ENCODE results near the gene CBX1. TPM values are rescaled to one million over a fixed set of nuclear protein-coding genes. Genes with fewer than 3 reads are reported as not detected.
A peak's percentile ranks its signal among the peaks of the same experiment; 100 is the strongest.
"Not testable (repeated sequence)": the region's sequence is repeated elsewhere in the genome, so short reads cannot be mapped to it uniquely, and the experiment has no call there.

CBX1 gene
- polyA plus RNA-seq, 1 donor, result 74.7 TPM

- DNase-seq, result no peak
Observed at GRCh38 chr17:48071654-48072053, 29.6 kb downstream of the CBX1 start.

GRCh38 chr17:48070195-48070594, 31.1 kb downstream of the CBX1 start:
- DNase-seq, result no peak

DNA sequence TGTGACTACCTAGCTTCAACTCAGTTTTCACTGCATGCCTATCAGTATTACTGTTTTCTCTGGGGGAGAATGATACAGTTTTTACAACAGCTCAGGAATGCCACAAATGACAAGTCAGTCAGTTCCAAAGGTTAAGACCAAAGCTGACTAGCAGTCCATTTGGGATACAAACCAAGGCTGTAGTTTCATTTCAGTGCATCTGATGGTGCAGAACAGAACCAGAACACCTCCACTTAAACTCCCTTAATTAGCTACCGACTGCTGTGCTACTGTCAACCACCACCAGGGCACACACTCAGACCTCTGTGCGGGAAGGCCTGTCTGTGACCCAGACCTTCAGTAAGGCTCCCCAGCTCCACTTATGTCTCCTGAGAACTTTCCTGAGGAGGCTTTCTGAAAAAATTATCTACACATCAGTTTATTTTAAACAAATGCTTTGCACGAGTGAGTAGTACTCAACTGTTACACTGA, 32.8 kb downstream of the CBX1 start:
- DNase-seq, result no peak

- not testable (repeated sequence) for DNase-seq
Observed at GRCh38 chr17:48067808-48068207, 33.5 kb downstream of the CBX1 start.

- no peak for DNase-seq
Observed at GRCh38 chr17:48067245-48067644, 34.0 kb downstream of the CBX1 start.

DNA sequence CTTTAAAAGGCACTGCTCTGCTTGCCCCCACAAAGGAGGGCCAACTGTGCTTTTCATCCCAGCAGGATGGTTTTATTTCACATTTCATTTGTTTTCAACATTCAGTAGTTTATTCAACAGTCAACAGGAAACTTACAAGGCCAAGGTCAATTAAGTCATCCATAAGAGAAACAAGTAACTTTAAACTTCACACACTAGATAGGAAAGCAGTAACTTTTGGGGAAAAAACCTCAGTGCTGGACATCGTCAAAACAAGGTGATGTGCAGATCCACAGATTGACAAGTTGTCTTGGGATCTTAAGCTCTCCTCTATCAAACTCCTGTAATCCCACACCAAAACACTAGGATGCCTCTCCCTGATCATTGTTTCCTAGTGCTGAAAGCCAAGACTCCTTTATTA, 34.6 kb downstream of the CBX1 start:
- no peak for DNase-seq

- no peak for DNase-seq
Observed at GRCh38 chr17:48066192-48066591, 35.1 kb downstream of the CBX1 start.

- no peak for DNase-seq
Observed at GRCh38 chr17:48064638-48065037, 36.6 kb downstream of the CBX1 start.

DNA sequence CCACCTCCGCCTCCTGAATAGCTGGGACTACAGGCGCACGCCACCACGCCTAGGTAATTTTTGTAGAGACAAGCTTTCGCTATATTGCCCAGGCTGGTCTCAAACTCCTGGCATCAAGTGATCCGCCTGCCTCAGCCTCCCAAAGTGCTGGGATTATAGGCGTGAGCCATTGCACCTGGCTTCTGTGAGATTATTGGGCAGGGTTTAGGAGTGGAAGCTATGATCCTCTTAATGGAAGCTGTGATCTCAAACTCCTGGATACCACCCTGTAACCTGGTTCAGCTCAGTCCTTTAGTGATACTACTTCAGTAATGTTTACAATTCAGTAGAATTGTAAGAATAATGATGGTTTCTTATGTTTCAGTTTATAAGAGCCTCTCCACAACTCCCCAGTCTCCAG, 39.0 kb downstream of the CBX1 start:
- no peak for DNase-seq

- no peak for DNase-seq
Observed at GRCh38 chr17:48060249-48060648, 41.0 kb downstream of the CBX1 start.

DNA sequence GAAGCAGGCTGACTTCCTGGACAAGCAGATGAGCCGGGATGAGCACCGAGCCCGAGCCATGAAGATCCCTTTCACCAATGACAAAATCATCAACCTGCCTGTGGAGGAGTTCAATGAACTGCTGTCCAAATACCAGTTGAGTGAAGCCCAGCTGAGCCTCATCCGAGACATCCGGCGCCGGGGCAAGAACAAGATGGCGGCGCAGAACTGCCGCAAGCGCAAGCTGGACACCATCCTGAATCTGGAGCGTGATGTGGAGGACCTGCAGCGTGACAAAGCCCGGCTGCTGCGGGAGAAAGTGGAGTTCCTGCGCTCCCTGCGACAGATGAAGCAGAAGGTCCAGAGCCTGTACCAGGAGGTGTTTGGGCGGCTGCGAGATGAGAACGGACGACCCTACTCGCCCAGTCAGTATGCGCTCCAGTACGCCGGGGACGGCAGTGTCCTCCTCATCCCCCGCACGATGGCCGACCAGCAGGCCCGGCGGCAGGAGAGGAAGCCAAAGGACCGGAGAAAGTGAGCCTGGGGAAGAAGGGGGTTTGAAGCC, 42.1 kb downstream of the CBX1 start:
- no peak for DNase-seq

GRCh38 chr17:48058393-48059124, 42.7 kb downstream of the CBX1 start:
- no peak for DNase-seq

DNA sequence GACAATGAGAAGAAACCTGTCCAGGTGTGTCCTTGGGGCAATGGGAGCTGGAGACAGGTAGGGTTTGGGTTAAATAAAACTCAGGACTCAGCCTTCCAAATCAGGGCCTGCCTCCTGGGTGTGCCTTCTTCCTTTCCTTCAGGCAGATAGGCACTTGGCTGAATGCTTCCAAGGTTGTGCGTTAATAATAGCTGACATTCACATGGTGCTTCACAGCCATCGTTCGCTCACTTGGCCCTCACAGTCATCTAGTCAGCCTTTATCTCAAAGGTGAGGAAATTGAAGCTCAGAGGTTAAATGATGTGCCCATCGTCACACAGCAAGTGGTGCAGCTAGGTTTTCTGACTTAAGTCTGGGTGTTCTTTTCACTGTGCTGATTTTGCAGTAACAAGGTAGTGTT, 43.7 kb downstream of the CBX1 start:
- no peak for DNase-seq

GRCh38 chr17:48056879-48057278, 44.4 kb downstream of the CBX1 start:
- no peak for DNase-seq

GRCh38 chr17:48056246-48056745, 45.0 kb downstream of the CBX1 start:
- no peak for DNase-seq

DNA sequence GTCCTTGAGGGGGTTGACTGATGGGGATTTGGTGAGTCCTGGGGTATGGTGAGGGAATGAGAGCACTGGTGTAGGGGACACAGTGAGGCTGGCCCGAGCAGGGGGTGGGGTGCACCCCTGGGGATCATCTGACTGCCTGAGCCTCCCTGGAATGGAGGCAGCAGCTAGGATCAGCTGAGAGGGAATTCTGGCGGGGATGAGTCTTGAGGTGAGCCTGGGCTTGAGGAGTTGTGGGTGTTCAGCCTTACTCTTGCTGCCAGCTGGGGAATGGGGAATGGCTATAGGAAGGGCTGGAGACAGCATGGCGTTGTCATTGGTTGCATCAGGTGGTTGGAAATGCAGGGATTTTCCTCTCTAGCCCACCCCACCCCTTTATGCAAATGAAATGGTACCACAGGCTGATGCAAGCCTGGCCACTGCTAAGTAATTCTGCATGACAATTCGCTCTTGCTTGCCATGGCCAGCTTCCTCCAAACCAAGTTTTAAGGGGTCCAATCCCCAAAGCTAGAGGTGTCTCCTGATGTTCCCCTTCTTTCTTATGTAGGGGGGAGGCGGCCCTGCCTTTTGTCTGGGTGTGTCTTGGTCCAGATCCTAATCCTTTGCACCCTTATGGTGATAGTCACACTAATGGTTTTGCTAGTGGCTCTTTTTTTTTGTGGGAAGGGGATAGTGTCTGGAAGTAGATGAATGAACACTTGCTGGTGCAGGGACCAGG, 45.6 kb downstream of the CBX1 start:
- no peak for DNase-seq

DNA sequence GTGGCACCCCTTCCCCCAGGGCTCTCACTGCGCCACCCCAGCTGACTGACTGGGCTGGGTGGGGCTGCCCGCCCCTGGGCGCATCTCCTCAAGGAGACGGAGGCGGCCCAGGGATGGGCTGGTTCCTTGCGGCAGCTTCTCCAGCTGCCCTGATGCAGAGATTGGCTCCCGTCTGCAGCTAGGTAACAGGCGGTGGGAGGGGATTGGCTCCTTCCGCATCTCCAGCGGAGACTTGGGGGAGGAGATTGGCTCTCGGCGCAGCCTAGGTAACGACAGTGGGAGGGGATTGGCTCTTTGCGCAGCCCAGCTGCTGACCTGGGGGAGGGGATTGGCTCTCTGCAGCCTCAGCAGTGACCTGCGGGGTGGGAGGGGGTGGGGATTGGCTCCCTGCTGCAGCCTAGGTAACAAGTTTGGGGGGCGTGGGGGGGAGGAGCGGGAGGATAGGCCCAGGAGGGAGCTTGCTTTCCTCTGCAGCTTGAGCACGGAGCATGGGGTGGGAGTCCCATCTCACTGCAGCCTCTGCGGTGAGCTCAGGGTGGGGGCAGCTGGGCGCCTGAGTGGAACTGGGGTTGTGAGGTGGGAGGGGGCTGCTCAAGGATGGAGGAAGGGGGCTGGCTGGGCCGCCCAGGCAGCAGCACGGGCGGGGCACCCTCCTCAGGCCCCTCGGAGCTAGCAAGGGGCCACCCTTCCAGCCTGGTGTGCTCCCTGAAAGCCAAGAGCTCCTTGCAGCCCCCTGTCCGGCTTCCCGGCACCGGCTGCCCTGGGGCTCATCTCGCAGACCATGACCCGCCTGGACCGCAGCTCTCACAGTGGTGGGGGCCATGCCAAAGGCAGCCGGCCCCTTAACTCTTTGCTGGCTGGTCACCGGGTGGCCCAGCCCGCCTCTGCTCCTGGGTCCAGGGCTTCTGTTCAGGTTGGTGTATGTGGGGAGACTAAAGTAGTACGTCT, 46.8 kb downstream of the CBX1 start:
- peak; percentile 71 for DNase-seq

- DNase-seq, result no peak
Observed at GRCh38 chr17:48053758-48054237, 47.5 kb downstream of the CBX1 start.

DNA sequence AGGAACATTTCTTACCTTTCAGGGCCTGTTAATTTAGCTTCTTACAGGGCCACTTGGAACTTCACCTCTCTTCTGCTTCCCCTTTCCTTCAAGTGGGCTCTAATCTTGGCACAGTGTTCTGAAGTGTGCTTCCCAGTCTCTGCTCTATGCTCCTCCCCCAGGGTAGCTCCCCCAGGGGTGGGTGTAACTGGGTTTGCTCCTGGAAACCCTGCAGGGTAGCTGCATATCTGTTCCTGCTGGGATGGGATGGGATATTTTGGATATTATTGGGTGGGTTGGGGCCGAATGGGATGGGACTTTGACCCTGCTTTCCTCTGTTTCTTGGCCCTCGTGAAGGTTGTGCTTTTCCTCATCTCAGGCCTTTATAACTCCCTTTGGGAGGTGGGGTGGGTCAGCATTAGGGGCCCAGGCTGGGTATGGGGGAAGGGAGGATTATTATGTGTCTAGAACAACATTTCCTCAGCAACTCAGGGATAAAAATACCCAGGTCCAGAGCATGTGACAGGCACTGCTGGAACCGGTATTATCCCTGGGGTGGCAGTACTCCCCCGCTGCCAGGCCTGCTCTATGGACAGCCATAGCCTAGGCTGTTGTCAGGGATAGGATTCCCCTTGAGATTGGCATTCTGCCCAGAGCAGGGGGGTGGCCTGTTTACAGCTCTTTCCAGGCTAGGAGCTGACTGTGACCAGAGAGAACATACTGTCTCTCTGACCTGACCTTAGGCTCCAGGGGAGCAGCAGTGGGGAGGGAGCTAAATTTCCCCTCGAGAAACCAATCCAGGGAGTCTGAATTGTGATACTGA, 48.1 kb downstream of the CBX1 start:
- DNase-seq, result no peak

GRCh38 chr17:48051706-48052486, 49.4 kb downstream of the CBX1 start:
- DNase-seq, result peak; percentile 76

- no peak for DNase-seq
Observed at GRCh38 chr17:48051283-48051682, 50.0 kb downstream of the CBX1 start.

All from hindlimb muscle (tissue), 1 donor.